ENCODE results near the gene BCLAF3. TPM values are rescaled to one million over a fixed set of nuclear protein-coding genes. Genes with fewer than 3 reads are reported as not detected.

Gene BCLAF3
- total RNA-seq, result 10 to 100 TPM in 1 of 2 donors, 1 to 10 TPM in 1; 9.5 to 10.5 TPM

- TF ChIP-seq CTCF (IDR thresholded peaks at IDR 0.05), result peak; percentile 80
- no peaks in the 10 kb centered on the region for H3K9me3 ChIP-seq
- no peaks in the 10 kb centered on the region for H3K36me3 ChIP-seq
- H3K27ac ChIP-seq, result peak within 1 kb of the TSS in 1 of 2 donors; percentile 55
- DNase-seq (ENCODE audit: low spot score), result peak; percentile 51
- peak; percentile 98 for ATAC-seq (ENCODE audit: insufficient number of reproducible peaks, low FRiP score, low read depth)
- H3K4me3 ChIP-seq, result peak within 1 kb of the TSS; percentile 81
- no peaks in the 10 kb centered on the region for H3K4me1 ChIP-seq (ENCODE audit: control insufficient read depth in 1 of 2, low read depth in 2 of 2)
- H3K27me3 ChIP-seq (replicated peaks; ENCODE audit: insufficient read depth), result no peaks in the 10 kb centered on the region
These were observed at the start of gene BCLAF3 for GRCh38 chrX:19990556-19991349. Gene BCLAF3 (minus strand): TSS chrX:19991061. CDS start chrX:19970264, 20,797 bp downstream.

GRCh38 chrX:20038966-20039365 is 48.1 kb upstream of the BCLAF3 start:
- no peak for TF ChIP-seq CTCF (IDR thresholded peaks at IDR 0.05)
- Histone ChIP-seq H3K4me3 (no peak overlapping the region), H3K27ac (no peak overlapping the region), H3K27me3 (replicated peaks; ENCODE audit: insufficient read depth) (no peaks in the 10 kb centered on the region), H3K9me3 (no peaks in the 10 kb centered on the region), H3K36me3 (no peaks in the 10 kb centered on the region), H3K4me1 (ENCODE audit: control insufficient read depth in 1 of 2, low read depth in 2 of 2) (no peaks in the 10 kb centered on the region)
- DNase-seq (ENCODE audit: low spot score), result no peak
- no peak for ATAC-seq (ENCODE audit: insufficient number of reproducible peaks, low FRiP score, low read depth)

- H3K9me3 ChIP-seq, result no peaks in the 10 kb centered on the region
- ATAC-seq (ENCODE audit: insufficient number of reproducible peaks, low FRiP score, low read depth) (no peak), DNase-seq (ENCODE audit: low spot score) (no peak)
- H3K27me3 ChIP-seq (replicated peaks; ENCODE audit: insufficient read depth), result no peaks in the 10 kb centered on the region
- H3K4me3 ChIP-seq, result no peak overlapping the region
- no peak for TF ChIP-seq CTCF (IDR thresholded peaks at IDR 0.05)
- H3K4me1 ChIP-seq (ENCODE audit: control insufficient read depth in 1 of 2, low read depth in 2 of 2), result no peaks in the 10 kb centered on the region
- H3K27ac ChIP-seq, result no peak overlapping the region
- H3K36me3 ChIP-seq, result no peaks in the 10 kb centered on the region
These were observed 46.3 kb upstream of the BCLAF3 start for GRCh38 chrX:20037186-20037585.

GRCh38 chrX:20032201-20032600 is 41.3 kb upstream of the BCLAF3 start:
- DNase-seq (ENCODE audit: low spot score) (no peak), ATAC-seq (ENCODE audit: insufficient number of reproducible peaks, low FRiP score, low read depth) (no peak)
- TF ChIP-seq CTCF (IDR thresholded peaks at IDR 0.05), result no peak
- H3K9me3 ChIP-seq, result no peaks in the 10 kb centered on the region
- H3K36me3 ChIP-seq, result no peaks in the 10 kb centered on the region
- H3K4me3 ChIP-seq, result no peak overlapping the region
- no peak overlapping the region for H3K27ac ChIP-seq
- H3K4me1 ChIP-seq (ENCODE audit: control insufficient read depth in 1 of 2, low read depth in 2 of 2), result no peaks in the 10 kb centered on the region
- H3K27me3 ChIP-seq (replicated peaks; ENCODE audit: insufficient read depth), result no peaks in the 10 kb centered on the region

- no peak for DNase-seq (ENCODE audit: low spot score)
- no peaks in the 10 kb centered on the region for H3K27me3 ChIP-seq (replicated peaks; ENCODE audit: insufficient read depth)
- no peak for ATAC-seq (ENCODE audit: insufficient number of reproducible peaks, low FRiP score, low read depth)
- TF ChIP-seq CTCF (IDR thresholded peaks at IDR 0.05), result no peak
- no peaks in the 10 kb centered on the region for H3K9me3 ChIP-seq
- no peak overlapping the region for H3K27ac ChIP-seq
- H3K4me3 ChIP-seq, result no peak overlapping the region
- no peaks in the 10 kb centered on the region for H3K4me1 ChIP-seq (ENCODE audit: control insufficient read depth in 1 of 2, low read depth in 2 of 2)
- no peaks in the 10 kb centered on the region for H3K36me3 ChIP-seq
These were observed 38.9 kb upstream of the BCLAF3 start for GRCh38 chrX:20029728-20030127.
